Ascending aorta (tissue), 2 donors: ENCODE data around the gene PCDHGB2. TPM values are rescaled to one million over a fixed set of nuclear protein-coding genes. Genes with fewer than 3 reads are reported as not detected.
A peak's percentile ranks its signal among the peaks of the same experiment; 100 is the strongest.

Experiments
- DNase-seq, 2 donors: peaks; one replicate each; pipeline ENCODE4 v3.0.0-alpha.2; 2019; ENCODE audit warnings: low spot score in 2 of 2
- H3K27ac ChIP-seq, 2 donors: fragments of 200-600 bp; sonication (generic); one replicate each; pipeline ENCODE4 v1.5.1; 2016 to 2017; ENCODE audit warnings: mild to moderate bottlenecking in 1 of 2
- H3K27me3 ChIP-seq: fragments of 200-600 bp; sonication (generic); one replicate; pipeline ENCODE4 v1.5.1; 2017
- H3K36me3 ChIP-seq, 2 donors: fragments of 200-600 bp; sonication (generic); one replicate each; pipeline ENCODE4 v1.5.1; 2016
- H3K4me1 ChIP-seq, 2 donors: fragments of 200-600 bp; sonication (generic); one replicate each; pipeline ENCODE4 v1.5.1; 2016 to 2017; ENCODE audit warnings: mild to moderate bottlenecking in 1 of 2
- H3K4me3 ChIP-seq, 2 donors: fragments of 200-600 bp; sonication (generic); one replicate each; pipeline ENCODE4 v1.5.1; 2016 to 2017; ENCODE audit warnings: mild to moderate bottlenecking in 1 of 2
- H3K9me3 ChIP-seq, 2 donors: fragments of 200-600 bp; sonication (generic); one replicate each; pipeline ENCODE4 v1.5.1; 2016
- intact Hi-C: fragments of 100-400 bp; cut with DNase I; formaldehyde crosslinking; loops from one replicate; pipeline ENCODE4 v1.15.1; 2023
- total RNA-seq: library from RNA; depleted of rRNA; stranded (reverse); fragments of >200 nt; gene quantifications from one replicate; pipeline ENCODE4 v1.1.0, GENCODE V29; 2016
- TF ChIP-seq, protein P1 (sequence below), 3 experiments: fragments of 200-600 bp in 2 of 3; fragments of 450-650 bp in 1 of 3; sonication (generic) in 2 of 3; IDR thresholded peaks; one replicate each; pipeline ENCODE4 v1.5.1; 2016 to 2019; ENCODE audit warnings: antibody characterized with exemption in 3 of 3, mild to moderate bottlenecking in 1 of 3, moderate library complexity in 1 of 3

The PCDHGB2 gene
- total RNA-seq, 1 donor from 2014 or later = 12.2 TPM

DNA sequence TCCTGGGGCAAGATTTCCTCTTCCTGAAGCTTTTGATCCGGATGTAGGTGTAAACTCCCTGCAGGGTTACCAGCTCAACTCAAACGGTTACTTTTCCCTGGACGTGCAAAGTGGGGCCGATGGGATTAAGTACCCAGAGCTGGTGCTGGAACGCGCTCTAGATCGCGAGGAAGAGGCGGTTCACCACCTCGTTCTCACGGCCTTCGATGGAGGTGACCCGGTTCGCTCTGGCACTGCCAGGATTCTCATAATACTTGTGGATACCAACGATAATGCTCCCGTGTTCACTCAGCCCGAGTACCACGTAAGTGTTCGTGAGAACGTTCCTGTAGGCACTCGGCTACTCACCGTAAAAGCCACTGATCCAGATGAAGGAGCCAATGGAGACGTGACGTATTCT is 4.2 kb upstream of the PCDHGB2 start:
- intact Hi-C loops = no loop called here
- no peaks in the 10 kb centered on the region for H3K27me3 ChIP-seq
- peaks cover 81 to 99% of the 10 kb centered on the region in 2 donors for H3K9me3 ChIP-seq
- H3K4me1 ChIP-seq = no peaks in the 10 kb centered on the region
- H3K4me3 ChIP-seq = peak overlapping the region; percentile 29 to 30
- H3K36me3 ChIP-seq = peaks cover 0 to 4% of the 10 kb centered on the region in 2 donors
- H3K27ac ChIP-seq = no peak overlapping the region
- DNase-seq = no peak
- TF ChIP-seq, protein P1, sequence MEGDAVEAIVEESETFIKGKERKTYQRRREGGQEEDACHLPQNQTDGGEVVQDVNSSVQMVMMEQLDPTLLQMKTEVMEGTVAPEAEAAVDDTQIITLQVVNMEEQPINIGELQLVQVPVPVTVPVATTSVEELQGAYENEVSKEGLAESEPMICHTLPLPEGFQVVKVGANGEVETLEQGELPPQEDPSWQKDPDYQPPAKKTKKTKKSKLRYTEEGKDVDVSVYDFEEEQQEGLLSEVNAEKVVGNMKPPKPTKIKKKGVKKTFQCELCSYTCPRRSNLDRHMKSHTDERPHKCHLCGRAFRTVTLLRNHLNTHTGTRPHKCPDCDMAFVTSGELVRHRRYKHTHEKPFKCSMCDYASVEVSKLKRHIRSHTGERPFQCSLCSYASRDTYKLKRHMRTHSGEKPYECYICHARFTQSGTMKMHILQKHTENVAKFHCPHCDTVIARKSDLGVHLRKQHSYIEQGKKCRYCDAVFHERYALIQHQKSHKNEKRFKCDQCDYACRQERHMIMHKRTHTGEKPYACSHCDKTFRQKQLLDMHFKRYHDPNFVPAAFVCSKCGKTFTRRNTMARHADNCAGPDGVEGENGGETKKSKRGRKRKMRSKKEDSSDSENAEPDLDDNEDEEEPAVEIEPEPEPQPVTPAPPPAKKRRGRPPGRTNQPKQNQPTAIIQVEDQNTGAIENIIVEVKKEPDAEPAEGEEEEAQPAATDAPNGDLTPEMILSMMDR (IDR thresholded peaks at IDR 0.05) = no peak

DNA sequence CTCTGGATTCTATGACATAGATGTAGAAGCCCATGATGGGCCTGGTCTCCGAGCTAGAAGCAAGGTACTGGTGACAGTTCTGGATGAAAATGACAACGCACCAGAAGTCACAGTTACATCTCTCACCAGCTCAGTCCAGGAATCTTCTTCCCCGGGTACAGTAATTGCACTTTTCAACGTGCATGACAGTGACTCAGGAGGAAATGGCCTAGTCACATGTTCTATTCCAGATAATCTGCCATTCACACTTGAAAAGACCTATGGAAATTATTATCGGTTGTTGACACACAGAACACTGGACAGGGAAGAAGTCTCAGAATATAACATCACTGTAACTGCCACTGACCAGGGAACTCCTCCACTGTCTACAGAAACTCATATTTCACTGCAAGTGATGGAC is 3.7 kb upstream of the PCDHGB2 start:
- Histone ChIP-seq H3K36me3 (peaks cover 0 to 4% of the 10 kb centered on the region in 2 donors), H3K4me3 (no peak overlapping the region), H3K27ac (no peak overlapping the region), H3K4me1 (no peaks in the 10 kb centered on the region), H3K9me3 (peaks cover 81 to 99% of the 10 kb centered on the region in 2 donors), H3K27me3 (no peaks in the 10 kb centered on the region)
- TF ChIP-seq, protein P1 (IDR thresholded peaks at IDR 0.05) = no peak
- intact Hi-C loops = no loop called here
- no peak for DNase-seq

DNA sequence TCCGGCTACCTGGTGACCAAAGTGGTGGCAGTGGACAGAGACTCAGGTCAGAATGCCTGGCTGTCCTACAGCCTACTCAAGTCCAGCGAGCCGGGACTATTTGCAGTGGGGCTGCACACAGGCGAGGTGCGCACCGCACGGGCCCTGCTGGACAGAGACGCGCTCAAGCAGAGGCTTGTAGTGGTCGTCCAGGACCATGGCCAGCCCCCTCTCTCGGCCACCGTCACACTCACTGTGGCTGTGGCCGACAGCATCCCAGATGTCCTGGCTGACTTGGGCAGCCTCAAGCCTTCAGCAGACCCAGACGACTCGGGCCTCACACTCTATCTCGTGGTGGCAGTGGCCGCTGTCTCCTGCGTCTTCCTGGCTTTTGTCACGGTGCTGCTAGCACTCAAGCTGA is 2.8 kb upstream of the PCDHGB2 start:
- DNase-seq = no peak
- Histone ChIP-seq H3K9me3 (peaks cover 82 to 97% of the 10 kb centered on the region in 2 donors), H3K4me3 (no peak overlapping the region), H3K4me1 (no peaks in the 10 kb centered on the region), H3K36me3 (peaks cover 0 to 4% of the 10 kb centered on the region in 2 donors), H3K27ac (no peak overlapping the region), H3K27me3 (no peaks in the 10 kb centered on the region)
- TF ChIP-seq, protein P1 (IDR thresholded peaks at IDR 0.05) = no peak
- intact Hi-C loops = no loop called here

DNA sequence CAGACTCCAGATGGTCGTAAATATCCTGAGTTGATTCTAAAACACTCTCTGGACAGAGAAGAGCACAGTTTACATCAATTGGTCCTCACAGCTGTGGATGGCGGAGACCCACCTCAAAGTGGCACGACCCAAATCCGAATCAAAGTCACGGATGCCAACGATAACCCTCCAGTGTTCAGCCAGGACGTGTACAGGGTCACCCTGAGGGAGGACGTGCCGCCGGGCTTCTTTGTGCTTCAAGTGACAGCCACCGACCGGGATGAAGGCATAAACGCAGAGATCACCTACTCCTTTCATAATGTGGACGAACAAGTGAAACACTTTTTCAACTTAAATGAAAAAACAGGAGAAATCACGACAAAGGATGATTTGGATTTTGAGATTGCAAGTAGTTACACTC is 891 bp downstream of the PCDHGB2 start:
- Histone ChIP-seq H3K27me3 (no peaks in the 10 kb centered on the region), H3K4me1 (no peaks in the 10 kb centered on the region), H3K27ac (no peak overlapping the region), H3K4me3 (peak overlapping the region in 1 of 2 donors; percentile 25), H3K9me3 (peaks cover 96 to 97% of the 10 kb centered on the region in 2 donors), H3K36me3 (no peaks in the 10 kb centered on the region)
- intact Hi-C loops = no loop called here
- TF ChIP-seq, protein P1 (IDR thresholded peaks at IDR 0.05) = no peak
- DNase-seq = no peak

DNA sequence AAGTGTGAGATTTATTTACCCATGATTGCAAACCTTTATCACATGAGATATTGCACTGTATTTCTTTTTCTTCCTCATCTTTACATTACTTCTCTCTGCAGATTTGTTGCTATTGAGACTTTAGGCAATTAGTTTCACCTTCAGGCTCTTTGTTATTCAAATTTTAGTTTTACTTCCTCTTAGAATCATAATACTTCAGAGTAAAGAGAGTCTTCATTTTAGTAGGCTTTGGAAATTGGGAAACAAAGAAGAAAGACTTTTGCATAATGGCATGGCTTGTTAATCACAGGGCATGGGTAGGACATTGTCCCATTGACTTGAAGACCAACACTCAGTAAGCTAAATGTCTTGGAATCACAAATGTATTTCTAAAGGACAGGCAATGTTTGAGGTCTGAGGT is 2.9 kb downstream of the PCDHGB2 start:
- TF ChIP-seq, protein P1 (IDR thresholded peaks at IDR 0.05) = no peak
- no peaks in the 10 kb centered on the region for H3K4me1 ChIP-seq
- intact Hi-C loops = no loop called here
- no peaks in the 10 kb centered on the region for H3K27me3 ChIP-seq
- no peak for DNase-seq
- peaks cover 97 to 98% of the 10 kb centered on the region in 2 donors for H3K9me3 ChIP-seq
- H3K36me3 ChIP-seq = no peaks in the 10 kb centered on the region
- no peak overlapping the region for H3K27ac ChIP-seq
- no peak overlapping the region for H3K4me3 ChIP-seq
